ENCODE results near the gene ILDR2. TPM values are rescaled to one million over a fixed set of nuclear protein-coding genes. Genes with fewer than 3 reads are reported as not detected.

Gene ILDR2
- total and polyA plus RNA-seq, 4 donors, result 0.06 to 3.8 (median 0.33) TPM

GRCh38 chr1:166980383-166980782 is 5.0 kb upstream of the ILDR2 start:
- 83 to 95% methylated on average over 1 of the region's 1 CpG for WGBS, 2 donors
- Histone ChIP-seq H3K36me3 (ENCODE audit: control insufficient read depth in 4 of 4, insufficient read depth in 4 of 4, low read length in 4 of 4) (no peaks in the 10 kb centered on the region), H3K9me3 (ENCODE audit: control insufficient read depth in 4 of 4, insufficient read depth in 3 of 4, low read length in 3 of 4) (no peaks in the 10 kb centered on the region), H3K4me3 (no peak overlapping the region), H3K9ac (ENCODE audit: insufficient read depth in 1 of 2, low read length in 2 of 2) (no peak overlapping the region), H3K27me3 (ENCODE audit: control insufficient read depth in 3 of 3, insufficient read depth in 3 of 3, low read length in 2 of 3) (peaks cover 0 to 8% (median 6%) of the 10 kb centered on the region in 3 donors), H3K27ac (ENCODE audit: low read depth in 1 of 2, low read length in 1 of 2) (no peak overlapping the region), H3K4me1 (ENCODE audit: control insufficient read depth in 5 of 5, insufficient read depth in 5 of 5, low read length in 5 of 5) (peaks cover 0 to 6% (median 0%) of the 10 kb centered on the region in 5 donors)
- TF ChIP-seq CTCF (IDR thresholded peaks at IDR 0.05; ENCODE audit: control extremely low read depth, extremely low read depth), result no peak
- DNase-seq, result no peak
- no peak for ATAC-seq (ENCODE audit: insufficient read depth, low FRiP score)

GRCh38 chr1:166978821-166979220 is 3.5 kb upstream of the ILDR2 start:
- Histone ChIP-seq H3K27me3 (ENCODE audit: control insufficient read depth in 3 of 3, insufficient read depth in 3 of 3, low read length in 2 of 3) (peaks cover 0 to 21% (median 19%) of the 10 kb centered on the region in 3 donors), H3K27ac (ENCODE audit: low read depth in 1 of 2, low read length in 1 of 2) (no peak overlapping the region), H3K36me3 (ENCODE audit: control insufficient read depth in 4 of 4, insufficient read depth in 4 of 4, low read length in 4 of 4) (no peaks in the 10 kb centered on the region), H3K4me3 (no peak overlapping the region), H3K9me3 (ENCODE audit: control insufficient read depth in 4 of 4, insufficient read depth in 3 of 4, low read length in 3 of 4) (no peaks in the 10 kb centered on the region), H3K9ac (ENCODE audit: insufficient read depth in 1 of 2, low read length in 2 of 2) (no peak overlapping the region), H3K4me1 (ENCODE audit: control insufficient read depth in 5 of 5, insufficient read depth in 5 of 5, low read length in 5 of 5) (peaks cover 0 to 6% (median 4%) of the 10 kb centered on the region in 5 donors)
- DNase-seq (no peak), ATAC-seq (ENCODE audit: insufficient read depth, low FRiP score) (no peak)
- TF ChIP-seq CTCF (IDR thresholded peaks at IDR 0.05; ENCODE audit: control extremely low read depth, extremely low read depth), result no peak
- WGBS, 2 donors, result 31 to 48% methylated on average over 1 of the region's 1 CpG

GRCh38 chr1:166977951-166978350 is 2.6 kb upstream of the ILDR2 start:
- TF ChIP-seq CTCF (IDR thresholded peaks at IDR 0.05; ENCODE audit: control extremely low read depth, extremely low read depth), result no peak
- Histone ChIP-seq H3K4me3 (no peak overlapping the region), H3K9ac (ENCODE audit: insufficient read depth in 1 of 2, low read length in 2 of 2) (no peak overlapping the region), H3K9me3 (ENCODE audit: control insufficient read depth in 4 of 4, insufficient read depth in 3 of 4, low read length in 3 of 4) (peaks cover 0 to under 1% (median 0%) of the 10 kb centered on the region in 4 donors), H3K4me1 (ENCODE audit: control insufficient read depth in 5 of 5, insufficient read depth in 5 of 5, low read length in 5 of 5) (peaks cover 0 to 6% (median 4%) of the 10 kb centered on the region in 5 donors), H3K27me3 (ENCODE audit: control insufficient read depth in 3 of 3, insufficient read depth in 3 of 3, low read length in 2 of 3) (peaks cover 0 to 29% (median 27%) of the 10 kb centered on the region in 3 donors), H3K27ac (ENCODE audit: low read depth in 1 of 2, low read length in 1 of 2) (no peak overlapping the region), H3K36me3 (ENCODE audit: control insufficient read depth in 4 of 4, insufficient read depth in 4 of 4, low read length in 4 of 4) (no peaks in the 10 kb centered on the region)
- DNase-seq (no peak), ATAC-seq (ENCODE audit: insufficient read depth, low FRiP score) (no peak)
- WGBS, 2 donors, result 93 to 94% methylated on average over 2 of the region's 2 CpGs

Data from lung (tissue), 12 donors.